ENCODE data around the gene GEMIN7.

DNA sequence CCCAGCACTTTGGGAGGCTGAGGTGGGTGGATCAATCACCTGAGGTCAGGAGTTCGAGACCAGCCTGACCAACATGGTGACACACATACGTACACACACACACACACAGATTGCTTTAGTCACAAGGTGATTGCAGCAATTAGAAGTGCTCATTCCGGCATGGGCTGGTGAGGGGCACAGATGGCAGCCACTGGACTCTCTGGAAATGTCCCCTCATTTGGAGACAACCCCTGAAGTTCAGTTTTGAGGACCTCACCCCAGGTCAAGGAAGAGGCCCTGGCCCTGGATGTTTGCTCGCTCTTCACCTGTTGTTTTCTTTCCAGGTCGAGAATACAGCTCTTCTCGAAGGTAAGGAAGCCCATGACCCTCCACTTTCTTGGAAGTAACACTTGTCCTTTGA, 8.8 kb upstream of the GEMIN7 start:
- TF ChIP-seq, protein P1, sequence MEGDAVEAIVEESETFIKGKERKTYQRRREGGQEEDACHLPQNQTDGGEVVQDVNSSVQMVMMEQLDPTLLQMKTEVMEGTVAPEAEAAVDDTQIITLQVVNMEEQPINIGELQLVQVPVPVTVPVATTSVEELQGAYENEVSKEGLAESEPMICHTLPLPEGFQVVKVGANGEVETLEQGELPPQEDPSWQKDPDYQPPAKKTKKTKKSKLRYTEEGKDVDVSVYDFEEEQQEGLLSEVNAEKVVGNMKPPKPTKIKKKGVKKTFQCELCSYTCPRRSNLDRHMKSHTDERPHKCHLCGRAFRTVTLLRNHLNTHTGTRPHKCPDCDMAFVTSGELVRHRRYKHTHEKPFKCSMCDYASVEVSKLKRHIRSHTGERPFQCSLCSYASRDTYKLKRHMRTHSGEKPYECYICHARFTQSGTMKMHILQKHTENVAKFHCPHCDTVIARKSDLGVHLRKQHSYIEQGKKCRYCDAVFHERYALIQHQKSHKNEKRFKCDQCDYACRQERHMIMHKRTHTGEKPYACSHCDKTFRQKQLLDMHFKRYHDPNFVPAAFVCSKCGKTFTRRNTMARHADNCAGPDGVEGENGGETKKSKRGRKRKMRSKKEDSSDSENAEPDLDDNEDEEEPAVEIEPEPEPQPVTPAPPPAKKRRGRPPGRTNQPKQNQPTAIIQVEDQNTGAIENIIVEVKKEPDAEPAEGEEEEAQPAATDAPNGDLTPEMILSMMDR (conservative IDR thresholded peaks at IDR 0.05), result no peak
- no peak for TF ChIP-seq EZH2 (IDR thresholded peaks at IDR 0.05; ENCODE audit: low read depth)
